Vagina (tissue), 2 donors: ENCODE results near the gene SELE.

Source experiments
- POLR2A ChIP-seq, 2 donors: fragments of 450-650 bp; IDR thresholded peaks; one replicate each; pipeline ENCODE4 v1.6.1; 2017; ENCODE audit warnings: antibody characterized with exemption in 2 of 2, mild to moderate bottlenecking in 2 of 2, moderate library complexity in 2 of 2
- TF ChIP-seq, protein P1 (sequence below), 3 experiments: fragments of 450-650 bp in 2 of 3; fragments of 200-600 bp in 1 of 3; sonication (generic) in 1 of 3; IDR thresholded peaks; one replicate each; pipeline ENCODE4 v1.5.1; 2017 to 2019; ENCODE audit warnings: antibody characterized with exemption in 3 of 3, mild to moderate bottlenecking in 2 of 3, moderate library complexity in 2 of 3

DNA sequence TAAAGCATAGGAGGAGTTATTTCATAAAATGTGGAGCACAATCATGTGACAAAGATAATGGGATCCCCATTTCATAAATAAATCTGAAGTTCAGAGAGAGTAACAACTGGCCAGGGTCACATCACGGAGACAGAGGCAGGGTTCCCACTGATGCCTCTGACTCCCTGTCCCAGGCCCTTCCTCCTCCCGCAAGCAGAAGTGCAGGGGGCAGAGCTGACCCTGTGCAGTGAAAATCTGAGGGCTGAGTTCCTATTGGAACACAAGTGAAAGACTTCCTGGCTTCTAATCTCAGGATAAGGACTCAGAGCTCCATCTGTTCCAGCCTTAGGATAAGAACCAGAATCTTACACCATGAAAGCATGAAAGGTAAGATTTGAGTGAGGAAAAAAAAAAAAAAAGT, 44.5 kb downstream of the SELE start:
- TF ChIP-seq, protein P1, sequence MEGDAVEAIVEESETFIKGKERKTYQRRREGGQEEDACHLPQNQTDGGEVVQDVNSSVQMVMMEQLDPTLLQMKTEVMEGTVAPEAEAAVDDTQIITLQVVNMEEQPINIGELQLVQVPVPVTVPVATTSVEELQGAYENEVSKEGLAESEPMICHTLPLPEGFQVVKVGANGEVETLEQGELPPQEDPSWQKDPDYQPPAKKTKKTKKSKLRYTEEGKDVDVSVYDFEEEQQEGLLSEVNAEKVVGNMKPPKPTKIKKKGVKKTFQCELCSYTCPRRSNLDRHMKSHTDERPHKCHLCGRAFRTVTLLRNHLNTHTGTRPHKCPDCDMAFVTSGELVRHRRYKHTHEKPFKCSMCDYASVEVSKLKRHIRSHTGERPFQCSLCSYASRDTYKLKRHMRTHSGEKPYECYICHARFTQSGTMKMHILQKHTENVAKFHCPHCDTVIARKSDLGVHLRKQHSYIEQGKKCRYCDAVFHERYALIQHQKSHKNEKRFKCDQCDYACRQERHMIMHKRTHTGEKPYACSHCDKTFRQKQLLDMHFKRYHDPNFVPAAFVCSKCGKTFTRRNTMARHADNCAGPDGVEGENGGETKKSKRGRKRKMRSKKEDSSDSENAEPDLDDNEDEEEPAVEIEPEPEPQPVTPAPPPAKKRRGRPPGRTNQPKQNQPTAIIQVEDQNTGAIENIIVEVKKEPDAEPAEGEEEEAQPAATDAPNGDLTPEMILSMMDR (IDR thresholded peaks at IDR 0.05) = no peak
- TF ChIP-seq POLR2A (IDR thresholded peaks at IDR 0.05) = no peak
